Measurements from ENCODE around the gene MUC6. TPM values are rescaled to one million over a fixed set of nuclear protein-coding genes. Genes with fewer than 3 reads are reported as not detected.

MUC6 gene
- total and polyA plus RNA-seq, 10 of the 15 experiments (the other 5 are each of a cell fraction or from before 2014, with no cell fraction given), result 0.03 TPM; not detected in 8

GRCh38 chr11:1027483-1028290 is 8.8 kb downstream of the MUC6 start:
- in situ Hi-C loops (cut with MboI), result no loop called here
- no peak for FAIRE-seq
- WGBS (ENCODE audit: insufficient coverage, insufficient replicate concordance, low lambda C conversion rate, missing lambda C conversion rate), result 60% methylated on average over 35 of the region's 36 CpGs
- TF ChIP-seq MTA3 (IDR thresholded peaks at IDR 0.05; ENCODE audit: borderline replicate concordance, low read length) (no peak), HSF1 (IDR thresholded peaks at IDR 0.05; ENCODE audit: low read depth, low read length) (no peak), REST (IDR thresholded peaks at IDR 0.05; ENCODE audit: low read depth, low read length) (no peak), IKZF2 (IDR thresholded peaks at IDR 0.05) (no peak), FOXK2 (IDR thresholded peaks at IDR 0.05) (no peak), MXI1 (IDR thresholded peaks at IDR 0.05; ENCODE audit: low read depth, low read length) (no peak), PAX5 (IDR thresholded peaks at IDR 0.05; ENCODE audit: borderline replicate concordance, low read depth, low read length) (no peak), ZNF592 (IDR thresholded peaks at IDR 0.05) (no peak), TARDBP (IDR thresholded peaks at IDR 0.05; ENCODE audit: borderline replicate concordance) (no peak), WRNIP1 (IDR thresholded peaks at IDR 0.05; ENCODE audit: borderline replicate concordance, low read depth, low read length) (no peak), BACH1 (IDR thresholded peaks at IDR 0.05; ENCODE audit: borderline replicate concordance) (no peak), NR2C1 (IDR thresholded peaks at IDR 0.05) (no peak), STAT1 (conservative IDR thresholded peaks at IDR 0.05) (no peak)

More at GRCh38 chr11:1027483-1028290, 8.8 kb downstream of the MUC6 start:
- ChIA-PET RAD21 (ENCODE audit: unreplicated experiment) (no interaction called here), CTCF (no interaction called here), SMC1A (ENCODE audit: uncharacterized antibody, unreplicated experiment) (no interaction called here), POLR2A (no interaction called here)
- Histone ChIP-seq H3K4me1 (ENCODE audit: control insufficient read depth, insufficient read depth, low read length) (no peaks in the 10 kb centered on the region), H3K4me2 (ENCODE audit: control insufficient read depth, insufficient read depth) (no peak overlapping the region), H4K20me1 (ENCODE audit: control insufficient read depth, insufficient read depth) (no peaks in the 10 kb centered on the region), H3K9me3 (replicated peaks; ENCODE audit: control insufficient read depth, insufficient read depth, low read length) (no peaks in the 10 kb centered on the region), H3K79me2 (ENCODE audit: control insufficient read depth, insufficient read depth, low read length) (no peaks in the 10 kb centered on the region), H3K27ac (ENCODE audit: control insufficient read depth, insufficient read depth) (no peak overlapping the region), H3K27me3 (replicated peaks in 1 of 2; ENCODE audit: control insufficient read depth in 2 of 2, insufficient read depth in 2 of 2, low read length in 1 of 2) (no peaks in the 10 kb centered on the region), H3K9ac (ENCODE audit: control insufficient read depth, insufficient read depth, low read length) (no peak overlapping the region), H3K4me3 (no peak overlapping the region), H3K36me3 (ENCODE audit: control insufficient read depth in 2 of 2, insufficient read depth in 2 of 2, low read length in 1 of 2) (no peaks in the 10 kb centered on the region), H2AFZ (ENCODE audit: control insufficient read depth, low read depth, low read length) (no peak overlapping the region)
- ATAC-seq, result no peak
- DNase-seq (ENCODE audit: low read depth, low spot score), result no peak
- BruUV-seq (replicated peaks), result no TSS peak
- intact Hi-C loops (cut with micrococcal nuclease; ENCODE audit: unreplicated experiment), result no loop called here
